ENCODE data around the gene CFAP43. TPM values are rescaled to one million over a fixed set of nuclear protein-coding genes. Genes with fewer than 3 reads are reported as not detected.

The CFAP43 gene
- 1.1 and 2.7 TPM in 2 replicates for total RNA-seq (2014; rRNA removed; shearing (Covaris generic); ENCODE audit: low replicate concordance)

- in situ Hi-C loops (cut with HindIII; ENCODE audit: low pct_unique_long_range_greater_than_20kb, low sequenced_read_pairs), result no loop called here
- DNase-seq (ENCODE audit: low read depth), result peak; percentile 95
Observed at GRCh38 chr10:104231784-104232612, at the start of gene CFAP43. CFAP43 (minus strand) TSS chr10:104232364; CDS start chr10:104232246, 118 bp downstream.

GRCh38 chr10:104281694-104282093 lies 49.5 kb upstream of the CFAP43 start:
- in situ Hi-C loops (cut with HindIII; ENCODE audit: low pct_unique_long_range_greater_than_20kb, low sequenced_read_pairs), result no loop called here
- DNase-seq (ENCODE audit: low read depth), result no peak

DNA sequence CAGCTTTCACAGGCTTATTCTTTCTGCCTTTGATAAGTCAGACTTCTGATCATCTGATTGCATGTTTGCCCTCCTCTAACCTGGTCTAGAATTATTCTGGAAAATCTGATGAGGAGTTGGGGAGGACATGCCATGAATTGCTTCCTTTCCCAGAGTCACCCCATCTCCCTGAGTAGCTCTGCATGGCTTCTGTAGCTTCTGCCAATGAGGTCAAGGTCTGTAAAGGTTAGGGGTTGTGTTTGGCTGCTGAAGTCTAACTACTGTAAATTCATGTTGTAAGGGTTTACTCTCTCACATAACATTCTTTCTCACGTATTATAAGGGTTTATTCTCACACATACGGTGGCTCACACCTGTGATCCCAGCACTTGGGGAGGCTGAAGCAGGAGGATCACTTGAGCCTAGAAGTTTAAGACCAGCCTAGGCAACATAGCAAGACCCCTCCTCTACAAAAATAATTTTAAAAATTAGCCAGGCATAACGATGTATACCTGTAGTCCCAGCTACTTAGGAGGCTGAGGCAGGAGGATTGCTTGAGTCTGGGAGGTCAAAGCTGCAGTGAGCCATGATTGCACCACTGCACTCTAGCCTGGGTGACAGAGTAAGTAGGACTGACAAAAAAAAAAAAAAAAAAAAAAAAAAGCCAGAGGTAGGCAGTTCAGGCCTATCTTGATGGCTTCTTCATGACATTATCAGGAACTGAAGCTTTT lies 47.5 kb upstream of the CFAP43 start:
- in situ Hi-C loops (cut with HindIII; ENCODE audit: low pct_unique_long_range_greater_than_20kb, low sequenced_read_pairs), result no loop called here
- no peak for DNase-seq (ENCODE audit: low read depth)

- in situ Hi-C loops (cut with HindIII; ENCODE audit: low pct_unique_long_range_greater_than_20kb, low sequenced_read_pairs), result no loop called here
- no peak for DNase-seq (ENCODE audit: low read depth)
Observed at GRCh38 chr10:104277785-104278184, 45.6 kb upstream of the CFAP43 start.

DNA sequence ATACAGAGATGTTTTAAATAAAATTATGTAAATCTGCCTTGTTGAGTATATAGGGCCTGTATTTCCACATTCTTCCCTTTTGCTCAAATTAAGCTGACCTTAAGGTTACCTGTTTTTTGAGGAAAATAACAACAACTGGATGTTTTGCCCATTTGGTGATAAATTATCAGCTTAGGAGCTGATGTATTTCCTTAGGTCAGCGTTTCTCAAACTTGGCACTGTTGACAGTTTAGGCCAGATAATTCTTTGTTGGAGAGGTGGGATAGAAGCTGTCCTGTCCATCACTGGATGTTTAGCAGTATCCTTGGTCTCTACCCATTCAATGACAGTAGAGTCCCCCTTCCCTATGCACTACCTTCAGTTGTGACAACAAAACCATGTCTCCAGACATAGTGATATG lies 44.0 kb upstream of the CFAP43 start:
- no peak for DNase-seq (ENCODE audit: low read depth)
- in situ Hi-C loops (cut with HindIII; ENCODE audit: low pct_unique_long_range_greater_than_20kb, low sequenced_read_pairs), result no loop called here

GRCh38 chr10:104274762-104275721 lies 42.9 kb upstream of the CFAP43 start:
- in situ Hi-C loops (cut with HindIII; ENCODE audit: low pct_unique_long_range_greater_than_20kb, low sequenced_read_pairs), result no loop called here
- DNase-seq (ENCODE audit: low read depth), result peak; percentile 55

GRCh38 chr10:104273899-104274575 lies 41.9 kb upstream of the CFAP43 start:
- DNase-seq (ENCODE audit: low read depth), result no peak
- in situ Hi-C loops (cut with HindIII; ENCODE audit: low pct_unique_long_range_greater_than_20kb, low sequenced_read_pairs), result no loop called here

GRCh38 chr10:104273286-104273685 lies 41.1 kb upstream of the CFAP43 start:
- no peak for DNase-seq (ENCODE audit: low read depth)
- in situ Hi-C loops (cut with HindIII; ENCODE audit: low pct_unique_long_range_greater_than_20kb, low sequenced_read_pairs), result no loop called here

DNA sequence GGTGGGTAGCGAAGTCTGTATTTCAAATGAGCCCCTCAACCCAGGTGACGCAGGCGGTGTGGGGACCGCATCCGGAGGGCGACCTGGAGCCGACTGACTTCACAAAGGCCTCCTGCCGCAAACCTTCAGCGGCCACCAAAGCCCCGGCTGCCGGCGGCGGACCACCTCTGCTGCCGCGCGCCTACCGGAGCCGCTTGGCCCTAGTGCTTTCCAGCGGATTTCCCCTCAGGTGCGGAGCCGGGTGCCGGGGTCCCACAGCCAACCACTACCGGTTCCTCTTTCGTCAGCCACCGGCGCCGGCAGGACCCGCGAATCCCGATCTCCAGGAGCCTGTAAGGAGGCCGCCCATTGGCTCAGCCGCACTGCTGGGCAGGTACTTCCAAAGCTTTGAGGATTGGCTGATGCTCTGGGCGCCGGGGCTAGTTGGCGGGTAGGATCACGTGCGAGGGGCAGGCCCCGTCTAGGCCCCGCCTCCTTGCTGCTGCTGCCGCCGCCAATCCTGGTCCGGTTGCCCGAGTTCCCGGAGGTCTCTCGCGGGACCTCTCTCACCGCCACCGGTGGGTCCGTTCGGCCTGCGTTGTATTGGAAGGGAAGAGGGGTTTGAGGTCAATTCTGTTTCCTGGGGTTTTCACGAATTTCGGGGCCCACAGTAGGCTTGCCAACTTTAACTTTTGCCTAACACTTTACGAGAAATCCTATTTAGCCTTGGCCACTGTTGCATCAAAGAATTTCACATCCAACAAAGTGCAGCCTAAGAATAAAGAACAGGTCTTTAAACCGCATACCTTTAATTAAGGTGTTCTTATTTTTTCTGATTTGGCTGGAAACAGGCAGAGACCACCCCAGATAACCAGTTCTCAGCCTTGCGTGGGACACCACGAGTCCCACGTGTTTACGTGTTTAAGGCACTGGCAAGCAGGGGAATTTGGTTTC lies 36.8 kb upstream of the CFAP43 start, which contains the start of gene GSTO2:
TSS of gene GSTO2 (plus strand) at position 472 of the 933 bp plus-strand sequence. CDS start 5,732 bp downstream, outside the sequence.
- peak; percentile 97 for DNase-seq (ENCODE audit: low read depth)
- in situ Hi-C loops (cut with HindIII; ENCODE audit: low pct_unique_long_range_greater_than_20kb, low sequenced_read_pairs), result no loop called here

GRCh38 chr10:104268405-104268712 lies 36.2 kb upstream of the CFAP43 start:
- no peak for DNase-seq (ENCODE audit: low read depth)
- in situ Hi-C loops (cut with HindIII; ENCODE audit: low pct_unique_long_range_greater_than_20kb, low sequenced_read_pairs), result no loop called here

DNA sequence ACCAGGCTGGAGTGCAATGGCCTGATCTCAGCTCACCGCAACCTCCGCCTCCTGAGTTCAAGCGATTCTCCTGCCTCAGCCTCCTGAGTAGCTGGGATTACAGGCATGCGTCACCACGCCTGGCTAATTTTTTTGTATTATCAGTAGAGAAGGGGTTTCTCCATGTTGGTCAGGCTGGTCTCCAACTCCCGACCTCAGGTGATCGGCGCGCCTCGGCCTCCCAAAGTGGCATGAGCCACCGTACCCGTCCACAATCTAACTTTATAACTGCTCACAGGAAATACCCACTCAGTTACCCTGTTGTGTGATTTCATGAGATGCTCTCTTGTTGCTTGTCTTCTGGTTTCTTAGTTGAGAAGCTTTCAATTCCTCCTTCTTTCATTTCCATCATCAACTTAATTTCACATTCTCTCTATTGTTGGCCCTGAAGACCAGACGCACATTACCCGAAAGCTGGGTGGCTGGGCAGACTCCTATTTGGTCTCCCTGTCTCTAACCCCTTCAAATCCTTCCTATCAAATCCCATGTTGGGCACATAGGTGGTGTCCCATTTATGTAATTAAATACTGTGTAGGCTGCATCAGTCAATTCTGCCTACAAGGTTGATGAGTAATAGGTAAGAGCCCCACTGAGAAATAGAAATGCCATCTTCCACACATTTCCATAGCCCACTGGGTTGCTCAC lies 35.7 kb upstream of the CFAP43 start:
- DNase-seq (ENCODE audit: low read depth), result no peak
- in situ Hi-C loops (cut with HindIII; ENCODE audit: low pct_unique_long_range_greater_than_20kb, low sequenced_read_pairs), result no loop called here

DNA sequence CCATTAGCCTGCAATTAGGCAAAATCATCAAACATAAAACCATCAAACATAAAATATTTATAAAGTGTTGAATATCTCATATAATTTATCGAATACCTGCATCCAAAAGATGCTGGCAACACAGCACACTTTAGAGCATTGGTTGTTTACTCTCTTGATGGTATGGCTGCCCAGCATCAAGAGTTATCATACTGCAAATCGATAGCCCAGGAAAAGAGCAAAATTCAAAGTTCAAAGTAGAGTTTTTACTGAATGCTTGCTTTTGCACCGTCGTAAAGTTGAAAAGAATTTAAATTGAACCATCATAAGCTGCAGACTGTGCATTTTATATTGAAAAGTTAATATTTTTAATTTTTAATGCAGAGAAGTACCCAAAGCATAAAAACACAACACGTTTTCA lies 32.6 kb upstream of the CFAP43 start:
- no peak for DNase-seq (ENCODE audit: low read depth)
- in situ Hi-C loops (cut with HindIII; ENCODE audit: low pct_unique_long_range_greater_than_20kb, low sequenced_read_pairs), result no loop called here

- no peak for DNase-seq (ENCODE audit: low read depth)
- in situ Hi-C loops (cut with HindIII; ENCODE audit: low pct_unique_long_range_greater_than_20kb, low sequenced_read_pairs), result no loop called here
Observed at GRCh38 chr10:104262055-104262454, 29.9 kb upstream of the CFAP43 start.

DNA sequence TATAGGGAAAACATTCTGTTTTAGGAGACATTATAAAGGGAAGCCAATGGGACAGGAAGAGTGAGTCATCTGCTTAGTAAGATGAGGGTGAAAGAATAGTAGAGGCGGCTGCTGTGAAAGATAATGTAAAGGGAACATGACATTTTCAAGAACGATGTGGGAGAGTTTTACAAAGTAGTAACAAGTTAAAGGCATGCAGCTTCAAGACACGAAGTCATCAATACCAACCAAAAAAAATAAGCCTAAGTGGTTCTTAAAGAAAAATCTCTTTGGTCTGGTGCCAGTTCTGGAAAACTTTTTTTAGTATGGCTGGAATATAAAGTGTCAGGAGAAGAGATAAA lies 28.6 kb upstream of the CFAP43 start:
- in situ Hi-C loops (cut with HindIII; ENCODE audit: low pct_unique_long_range_greater_than_20kb, low sequenced_read_pairs), result no loop called here
- DNase-seq (ENCODE audit: low read depth), result no peak

DNA sequence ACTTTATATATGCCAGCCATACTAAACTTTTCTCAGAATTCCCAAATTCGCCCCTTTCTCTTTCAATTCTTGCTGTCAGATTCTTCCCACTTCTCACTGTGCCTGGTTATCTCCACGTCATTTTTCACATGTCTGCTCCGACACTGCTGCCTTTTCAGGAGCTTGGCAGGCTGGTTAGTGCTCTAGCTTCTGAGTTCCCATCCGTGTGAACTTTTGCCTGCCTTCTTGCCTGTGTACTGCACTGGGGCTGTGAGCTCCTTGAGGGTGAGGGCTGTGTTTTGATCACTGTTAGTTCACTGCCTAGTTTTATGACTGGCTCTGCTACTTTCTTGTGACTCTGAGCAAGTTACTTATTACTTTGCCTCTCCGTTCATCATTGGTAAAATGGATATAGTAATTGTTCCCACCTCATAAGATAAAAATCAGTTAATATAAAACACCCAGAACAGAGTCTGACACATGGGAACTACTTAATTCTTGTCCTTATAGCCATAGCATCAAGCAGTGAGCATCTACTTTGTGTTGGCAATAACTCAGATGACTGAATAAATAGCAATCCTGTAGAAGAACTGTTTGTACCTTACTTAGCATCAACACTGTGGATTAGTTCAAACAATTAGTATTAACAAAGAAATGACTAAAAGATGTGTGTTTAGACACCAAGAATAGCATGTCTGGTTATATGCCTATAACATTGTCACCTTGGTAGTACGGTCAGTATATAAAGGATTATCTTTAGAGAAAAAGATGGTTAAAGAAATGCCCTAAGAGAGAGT lies 28.0 kb upstream of the CFAP43 start:
- DNase-seq (ENCODE audit: low read depth), result no peak
- in situ Hi-C loops (cut with HindIII; ENCODE audit: low pct_unique_long_range_greater_than_20kb, low sequenced_read_pairs), result no loop called here

GRCh38 chr10:104259456-104259855 lies 27.3 kb upstream of the CFAP43 start:
- in situ Hi-C loops (cut with HindIII; ENCODE audit: low pct_unique_long_range_greater_than_20kb, low sequenced_read_pairs), result no loop called here
- DNase-seq (ENCODE audit: low read depth), result no peak

All from Caki2 (cell line).